ENCODE measurements around the gene RASAL2. TPM values are rescaled to one million over a fixed set of nuclear protein-coding genes. Genes with fewer than 3 reads are reported as not detected.

The RASAL2 gene
- total RNA-seq, 1 experiment from 2014 or later = 31.6 TPM

- DNase-seq (ENCODE audit: low read depth, low spot score) (no peak), ATAC-seq (no peak)
- in situ Hi-C loops (cut with HindIII; ENCODE audit: low pct_unique_long_range_greater_than_20kb, low sequenced_read_pairs) (no loop called here), intact Hi-C loops (cut with micrococcal nuclease; ENCODE audit: unreplicated experiment) (no loop called here)
- H3K27ac ChIP-seq (ENCODE audit: low read length) = no peak overlapping the region
- H3K36me3 ChIP-seq (ENCODE audit: control insufficient read depth, insufficient read depth, low read length) = no peaks in the 10 kb centered on the region
- H3K27me3 ChIP-seq (ENCODE audit: control insufficient read depth, insufficient read depth, low read length) = no peaks in the 10 kb centered on the region
- BruUV-seq (replicated peaks) = no TSS peak
- POLR2A ChIA-PET = no interaction called here
- no peak for TF ChIP-seq REST (IDR thresholded peaks at IDR 0.05; ENCODE audit: insufficient read depth in 1 of 2, low read depth in 2 of 2, low read length in 1 of 2)
- TF ChIP-seq TCF7L2 (IDR thresholded peaks at IDR 0.05; ENCODE audit: low read depth, low read length) = no peak
- TF ChIP-seq SIN3A (IDR thresholded peaks at IDR 0.05; ENCODE audit: borderline replicate concordance, insufficient read depth, low read depth, low read length) = no peak
- no peak for TF ChIP-seq POLR2AphosphoS5 (IDR thresholded peaks at IDR 0.05; ENCODE audit: low read depth, low read length)
- TF ChIP-seq CTCF (IDR thresholded peaks at IDR 0.05) = no peak
- H3K4me3 ChIP-seq (ENCODE audit: low read depth in 2 of 2, low read length in 2 of 2) = no peak overlapping the region
- no peaks in the 10 kb centered on the region for H3K4me1 ChIP-seq (ENCODE audit: control insufficient read depth, insufficient read depth, low read length)
- CTCF ChIA-PET = no interaction called here
- no peaks in the 10 kb centered on the region for H3K9me3 ChIP-seq (ENCODE audit: control insufficient read depth, insufficient read depth, low read depth, low read length)
These were observed 394.5 kb downstream of the RASAL2 start for GRCh38 chr1:178488393-178488792.

GRCh38 chr1:178489399-178489798, 395.5 kb downstream of the RASAL2 start:
- no peaks in the 10 kb centered on the region for H3K36me3 ChIP-seq (ENCODE audit: control insufficient read depth, insufficient read depth, low read length)
- in situ Hi-C loops (cut with HindIII; ENCODE audit: low pct_unique_long_range_greater_than_20kb, low sequenced_read_pairs) = no loop called here
- ATAC-seq (no peak), DNase-seq (ENCODE audit: low read depth, low spot score) (no peak)
- no peak overlapping the region for H3K4me3 ChIP-seq (ENCODE audit: low read depth in 2 of 2, low read length in 2 of 2)
- no TSS peak for BruUV-seq (replicated peaks)
- intact Hi-C loops (cut with micrococcal nuclease; ENCODE audit: unreplicated experiment) = no loop called here
- ChIA-PET POLR2A (no interaction called here), CTCF (no interaction called here)
- H3K27me3 ChIP-seq (ENCODE audit: control insufficient read depth, insufficient read depth, low read length) = no peaks in the 10 kb centered on the region
- no peaks in the 10 kb centered on the region for H3K4me1 ChIP-seq (ENCODE audit: control insufficient read depth, insufficient read depth, low read length)
- no peak for TF ChIP-seq TCF7L2 (IDR thresholded peaks at IDR 0.05; ENCODE audit: low read depth, low read length)
- no peak for TF ChIP-seq POLR2AphosphoS5 (IDR thresholded peaks at IDR 0.05; ENCODE audit: low read depth, low read length)
- TF ChIP-seq REST (IDR thresholded peaks at IDR 0.05; ENCODE audit: insufficient read depth in 1 of 2, low read depth in 2 of 2, low read length in 1 of 2) = no peak
- TF ChIP-seq CTCF (IDR thresholded peaks at IDR 0.05) = no peak
- no peak overlapping the region for H3K27ac ChIP-seq (ENCODE audit: low read length)
- no peaks in the 10 kb centered on the region for H3K9me3 ChIP-seq (ENCODE audit: control insufficient read depth, insufficient read depth, low read depth, low read length)
